HG02610 (cell line): ENCODE data around the gene PCDHGC5.
A peak's percentile ranks its signal among the peaks of the same experiment; 100 is the strongest.

ENCODE experiments used
- ATAC-seq: cut with Tn5 transposase; IDR thresholded peaks from one replicate; pipeline ENCODE4 v1.9.1; 2021; ENCODE audit warnings: mild to moderate bottlenecking, moderate library complexity; ENCODE audit not compliant: unreplicated experiment

The PCDHGC5 gene

DNA sequence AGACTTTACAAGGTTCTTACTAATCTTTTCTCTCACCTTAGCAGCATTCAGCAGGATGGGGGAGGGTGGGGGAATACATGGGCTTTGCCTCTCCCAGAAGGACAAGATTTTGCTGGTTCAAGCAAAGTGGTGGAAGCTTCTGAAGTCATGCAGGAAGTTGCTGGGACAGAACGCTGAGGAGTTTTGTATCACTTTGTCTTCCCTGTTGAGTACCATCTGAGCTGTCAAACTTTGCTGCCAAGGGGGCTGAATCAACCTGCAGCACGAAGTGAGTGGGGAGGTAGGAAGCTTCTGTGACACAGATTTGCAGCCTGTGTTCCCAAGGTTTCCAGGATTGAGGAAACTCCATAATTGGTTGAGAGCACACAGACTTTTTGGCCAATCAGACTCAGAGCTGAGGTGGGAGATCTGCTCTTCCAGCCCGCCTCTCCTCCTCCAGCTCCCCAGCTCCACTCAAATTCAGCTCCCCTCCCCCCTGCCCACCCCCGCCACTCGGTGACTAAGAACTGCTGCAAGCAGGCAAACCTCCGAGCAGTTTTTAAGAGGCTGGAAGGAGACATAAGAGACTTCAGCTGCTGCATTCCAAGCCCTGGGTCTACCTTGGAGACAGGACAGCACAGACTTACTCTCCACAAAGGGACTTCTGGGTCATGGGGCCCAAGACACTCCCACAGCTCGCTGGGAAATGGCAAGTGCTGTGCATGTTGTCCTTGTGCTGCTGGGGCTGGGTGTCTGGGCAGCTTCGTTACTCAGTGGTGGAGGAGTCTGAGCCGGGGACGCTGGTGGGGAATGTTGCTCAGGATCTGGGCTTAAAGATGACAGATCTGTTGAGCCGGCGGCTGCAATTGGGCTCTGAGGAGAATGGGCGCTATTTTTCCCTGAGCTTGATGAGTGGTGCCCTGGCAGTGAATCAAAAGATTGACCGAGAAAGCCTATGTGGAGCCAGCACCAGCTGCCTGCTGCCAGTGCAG is at the start of gene PCDHGC5:
PCDHGC5 (plus strand) TSS at position 491 of the 971 bp plus-strand sequence; CDS start at position 651, 160 bp downstream.
- ATAC-seq: no peak

DNA sequence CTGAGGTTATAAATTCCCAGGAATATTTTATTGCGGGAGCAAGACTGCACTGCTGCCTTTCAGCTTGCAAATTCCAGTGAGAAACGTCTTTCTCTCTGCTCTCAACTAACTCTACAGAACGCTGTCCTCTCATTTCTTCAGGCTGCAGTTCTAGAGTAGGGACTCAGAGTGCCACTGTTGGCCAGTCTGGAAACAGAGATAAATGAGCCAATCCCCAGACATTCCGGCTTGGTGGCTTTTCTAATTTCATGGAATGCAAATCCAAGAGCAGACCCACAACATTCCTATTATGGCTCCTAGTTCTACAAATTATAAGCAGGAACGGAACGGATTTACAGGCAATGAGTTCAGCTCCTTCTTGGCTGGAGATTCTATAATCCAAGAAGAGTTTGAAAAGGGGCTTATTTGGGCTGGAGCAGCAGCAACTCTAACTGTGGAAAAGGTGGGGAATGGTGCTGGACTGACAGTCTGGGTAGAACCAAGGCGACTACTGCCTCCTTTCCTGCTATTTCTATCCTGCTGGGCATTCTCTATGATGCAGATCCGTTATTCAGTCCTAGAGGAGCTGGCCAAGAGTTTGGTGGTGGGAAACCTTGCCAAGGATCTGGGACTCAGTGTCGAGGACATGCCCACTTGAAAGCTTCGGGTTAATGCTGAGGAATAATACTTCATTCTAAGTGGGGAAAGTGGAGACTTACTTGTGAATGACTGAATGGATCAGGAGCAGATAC is 49.3 kb upstream of the PCDHGC5 start:
- no peak for ATAC-seq

GRCh38 chr5:141440341-141440740 is 48.5 kb upstream of the PCDHGC5 start:
- no peak for ATAC-seq

DNA sequence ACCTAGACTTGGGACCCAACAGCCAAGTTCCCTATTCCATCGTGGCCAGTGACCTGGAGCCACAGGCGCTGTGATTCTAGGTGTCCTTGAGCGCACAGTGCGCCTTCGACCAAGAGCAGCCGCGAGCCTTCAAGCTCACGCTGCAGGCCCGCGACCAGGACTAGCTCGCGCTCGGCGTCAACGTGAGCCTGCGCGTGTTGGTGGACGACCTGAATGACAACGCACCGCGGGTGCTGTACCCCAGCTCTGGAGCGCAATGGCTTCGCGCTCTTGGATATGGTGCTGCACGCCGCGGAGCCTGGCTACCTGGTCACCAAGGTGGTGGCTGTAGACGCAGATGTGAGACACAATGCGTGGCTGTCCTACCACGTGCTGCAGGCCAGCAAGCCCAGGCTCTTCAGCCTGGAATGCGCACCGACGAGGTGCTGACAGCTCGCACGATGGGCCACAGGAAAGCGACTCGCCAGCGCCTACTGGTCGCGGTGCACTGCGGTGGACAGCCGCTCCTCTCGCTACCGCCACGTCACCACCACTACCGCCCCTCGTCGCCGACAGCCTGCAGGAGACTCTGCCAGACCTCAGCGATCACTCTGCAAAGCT is 47.2 kb upstream of the PCDHGC5 start:
- no peak for ATAC-seq

GRCh38 chr5:141465351-141465750 is 23.5 kb upstream of the PCDHGC5 start:
- ATAC-seq: no peak

DNA sequence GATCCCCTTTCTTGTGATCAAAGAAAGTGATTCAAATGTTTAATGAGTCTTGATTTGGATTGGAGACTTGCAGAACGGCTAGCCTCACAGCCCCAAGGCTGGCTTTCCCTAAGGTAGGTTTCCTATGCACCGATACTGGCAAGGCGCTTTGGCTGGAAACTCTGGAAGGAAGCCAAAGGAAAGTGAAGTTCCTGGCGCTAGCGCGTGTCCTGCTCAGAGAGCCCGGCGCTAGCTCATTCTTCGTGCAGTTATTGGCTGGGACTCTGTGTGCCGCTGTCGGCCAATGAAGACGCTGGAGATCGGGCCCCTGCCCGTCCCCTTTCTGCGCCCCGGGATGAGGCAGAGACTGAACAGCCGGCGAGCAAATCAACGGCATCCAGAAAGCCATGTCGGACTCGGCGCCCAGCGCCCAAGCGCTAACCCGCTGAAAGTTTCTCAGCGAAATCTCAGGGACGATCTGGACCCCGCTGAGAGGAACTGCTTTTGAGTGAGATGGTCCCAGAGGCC is 13.2 kb upstream of the PCDHGC5 start, which contains the start of gene PCDHGC3:
PCDHGC3 (plus strand) TSS at position 342 of the 507 bp plus-strand sequence; CDS start at position 493, 151 bp downstream.
- peak; percentile 95 for ATAC-seq

GRCh38 chr5:141476132-141476911 is 12.6 kb upstream of the PCDHGC5 start:
- no peak for ATAC-seq

DNA sequence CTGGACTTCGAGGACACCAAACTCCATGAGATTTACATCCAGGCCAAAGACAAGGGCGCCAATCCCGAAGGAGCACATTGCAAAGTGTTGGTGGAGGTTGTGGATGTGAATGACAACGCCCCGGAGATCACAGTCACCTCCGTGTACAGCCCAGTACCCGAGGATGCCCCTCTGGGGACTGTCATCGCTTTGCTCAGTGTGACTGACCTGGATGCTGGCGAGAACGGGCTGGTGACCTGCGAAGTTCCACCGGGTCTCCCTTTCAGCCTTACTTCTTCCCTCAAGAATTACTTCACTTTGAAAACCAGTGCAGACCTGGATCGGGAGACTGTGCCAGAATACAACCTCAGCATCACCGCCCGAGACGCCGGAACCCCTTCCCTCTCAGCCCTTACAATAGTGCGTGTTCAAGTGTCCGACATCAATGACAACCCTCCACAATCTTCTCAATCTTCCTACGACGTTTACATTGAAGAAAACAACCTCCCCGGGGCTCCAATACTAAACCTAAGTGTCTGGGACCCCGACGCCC is 11.8 kb upstream of the PCDHGC5 start:
- no peak for ATAC-seq

DNA sequence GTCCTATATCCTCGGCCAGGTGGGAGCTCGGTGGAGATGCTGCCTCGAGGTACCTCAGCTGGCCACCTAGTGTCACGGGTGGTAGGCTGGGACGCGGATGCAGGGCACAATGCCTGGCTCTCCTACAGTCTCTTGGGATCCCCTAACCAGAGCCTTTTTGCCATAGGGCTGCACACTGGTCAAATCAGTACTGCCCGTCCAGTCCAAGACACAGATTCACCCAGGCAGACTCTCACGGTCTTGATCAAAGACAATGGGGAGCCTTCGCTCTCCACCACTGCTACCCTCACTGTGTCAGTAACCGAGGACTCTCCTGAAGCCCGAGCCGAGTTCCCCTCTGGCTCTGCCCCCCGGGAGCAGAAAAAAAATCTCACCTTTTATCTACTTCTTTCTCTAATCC is 11.1 kb upstream of the PCDHGC5 start:
- no peak for ATAC-seq

DNA sequence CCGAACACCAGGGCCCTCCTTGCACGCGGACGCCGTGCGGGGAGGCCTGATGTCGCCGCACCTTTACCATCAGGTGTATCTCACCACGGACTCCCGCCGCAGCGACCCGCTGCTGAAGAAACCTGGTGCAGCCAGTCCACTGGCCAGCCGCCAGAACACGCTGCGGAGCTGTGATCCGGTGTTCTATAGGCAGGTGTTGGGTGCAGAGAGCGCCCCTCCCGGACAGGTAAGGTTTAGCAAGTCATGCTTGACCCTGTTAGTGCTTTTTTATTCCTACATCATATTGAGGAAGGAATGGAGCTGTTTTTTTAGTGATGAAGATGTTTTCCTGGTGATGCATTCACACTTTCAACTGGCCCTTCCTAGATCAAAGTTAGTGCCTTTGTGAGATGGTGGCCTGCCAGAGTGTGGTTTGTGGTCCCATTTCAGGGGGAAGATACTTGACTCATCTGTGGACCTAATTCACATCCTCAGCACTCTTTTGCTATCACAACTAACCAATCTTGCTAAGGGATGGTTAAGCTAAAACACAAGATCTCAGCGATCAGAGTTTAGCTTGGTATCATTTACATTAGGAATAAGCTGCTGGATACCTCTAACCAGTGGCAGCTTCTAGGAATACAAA is 10.4 kb upstream of the PCDHGC5 start:
- ATAC-seq: no peak

DNA sequence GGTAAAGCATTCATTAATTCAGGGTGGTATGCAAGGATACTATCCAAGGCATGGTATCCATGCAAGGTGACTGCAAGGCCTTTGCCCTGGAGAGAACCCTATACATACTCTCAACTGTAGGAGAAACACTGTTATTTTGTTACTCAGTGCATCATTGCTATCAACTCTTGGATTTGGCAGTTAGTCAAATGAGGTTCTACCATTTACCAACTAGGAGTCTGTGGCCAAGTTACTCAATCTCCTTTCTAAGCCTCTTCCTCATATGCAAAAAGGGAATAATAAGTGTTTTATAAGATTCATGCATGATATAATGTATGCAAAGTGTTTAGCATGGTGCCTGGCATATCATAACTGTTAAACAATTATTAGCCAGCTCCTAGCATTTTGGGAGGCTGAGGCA is 9.1 kb upstream of the PCDHGC5 start:
- ATAC-seq: no peak

DNA sequence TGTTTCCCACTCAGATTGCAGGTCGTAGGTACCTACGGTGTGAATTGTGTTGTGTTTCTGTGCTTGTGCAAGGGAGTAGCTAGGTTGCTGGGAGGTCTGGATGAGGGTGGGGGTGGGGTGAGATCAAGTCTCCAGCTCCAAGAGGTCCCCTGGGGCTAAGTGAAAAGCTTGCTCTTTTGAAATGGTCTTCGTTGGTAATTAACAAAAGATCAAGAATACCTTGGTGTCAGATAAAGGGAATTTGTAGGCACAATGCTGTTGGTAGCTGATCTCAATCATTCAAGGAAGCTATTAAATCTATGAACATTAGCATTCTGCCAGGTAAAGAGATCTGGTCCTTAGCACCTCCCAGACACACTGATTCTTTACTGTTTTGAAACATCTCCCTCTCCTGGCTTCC is 5.0 kb upstream of the PCDHGC5 start:
- no peak for ATAC-seq

DNA sequence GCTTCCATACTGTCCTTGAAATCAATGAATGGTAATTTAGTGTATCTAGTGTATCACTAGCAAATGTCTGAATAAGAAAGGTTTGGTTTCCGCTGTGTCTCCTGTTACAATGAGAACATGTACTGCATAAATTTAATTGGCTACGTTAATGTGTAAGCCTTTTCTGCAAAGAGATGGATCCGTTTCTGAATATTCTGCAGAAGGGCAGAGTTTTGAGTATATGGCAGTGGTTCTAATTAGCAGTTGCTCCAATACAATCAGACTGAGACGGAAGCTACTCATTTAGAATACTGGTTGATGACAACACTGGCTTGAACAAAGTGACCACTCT is 4.6 kb upstream of the PCDHGC5 start:
- ATAC-seq: no peak

GRCh38 chr5:141484641-141485311 is 4.1 kb upstream of the PCDHGC5 start, which contains the start of gene PCDHGC4:
PCDHGC4 (plus strand) TSS chr5:141485030; CDS start chr5:141485174, 144 bp downstream.
- no peak for ATAC-seq

DNA sequence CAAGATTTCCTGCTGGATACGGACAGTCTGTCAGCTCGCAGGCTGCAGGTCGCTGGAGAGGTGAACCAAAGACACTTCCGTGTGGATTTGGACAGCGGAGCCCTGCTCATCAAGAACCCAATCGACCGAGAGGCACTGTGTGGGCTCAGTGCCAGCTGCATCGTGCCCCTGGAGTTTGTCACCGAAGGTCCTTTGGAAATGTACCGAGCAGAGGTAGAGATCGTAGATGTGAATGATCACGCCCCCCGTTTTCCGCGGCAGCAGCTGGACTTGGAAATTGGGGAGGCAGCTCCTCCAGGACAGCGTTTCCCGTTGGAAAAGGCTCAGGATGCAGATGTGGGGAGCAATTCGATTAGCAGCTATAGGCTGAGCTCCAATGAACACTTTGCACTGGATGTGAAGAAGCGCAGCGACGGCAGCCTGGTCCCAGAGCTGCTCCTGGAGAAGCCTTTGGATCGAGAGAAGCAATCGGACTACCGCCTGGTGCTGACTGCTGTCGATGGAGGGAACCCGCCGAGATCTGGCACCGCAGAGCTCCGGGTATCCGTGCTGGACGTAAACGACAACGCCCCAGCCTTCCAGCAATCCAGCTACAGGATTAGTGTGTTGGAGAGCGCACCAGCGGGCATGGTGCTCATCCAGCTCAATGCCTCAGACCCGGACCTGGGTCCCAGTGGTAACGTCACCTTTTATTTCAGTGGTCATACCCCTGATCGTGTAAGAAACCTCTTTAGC is 3.4 kb upstream of the PCDHGC5 start:
- no peak for ATAC-seq

DNA sequence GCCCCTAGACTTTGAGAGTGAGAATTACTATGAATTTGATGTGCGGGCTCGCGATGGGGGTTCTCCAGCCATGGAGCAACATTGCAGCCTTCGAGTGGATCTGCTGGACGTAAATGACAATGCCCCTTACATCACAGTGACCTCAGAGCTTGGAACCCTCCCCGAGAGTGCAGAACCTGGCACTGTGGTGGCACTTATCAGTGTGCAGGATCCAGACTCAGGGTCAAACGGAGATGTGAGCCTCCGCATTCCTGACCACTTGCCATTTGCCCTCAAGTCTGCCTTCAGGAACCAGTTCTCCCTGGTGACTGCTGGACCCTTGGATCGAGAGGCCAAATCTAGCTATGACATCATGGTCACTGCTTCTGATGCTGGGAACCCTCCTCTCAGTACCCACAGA is 2.8 kb upstream of the PCDHGC5 start:
- ATAC-seq: no peak

- ATAC-seq: no peak
Measured at GRCh38 chr5:141487131-141487530, 1.8 kb upstream of the PCDHGC5 start.

DNA sequence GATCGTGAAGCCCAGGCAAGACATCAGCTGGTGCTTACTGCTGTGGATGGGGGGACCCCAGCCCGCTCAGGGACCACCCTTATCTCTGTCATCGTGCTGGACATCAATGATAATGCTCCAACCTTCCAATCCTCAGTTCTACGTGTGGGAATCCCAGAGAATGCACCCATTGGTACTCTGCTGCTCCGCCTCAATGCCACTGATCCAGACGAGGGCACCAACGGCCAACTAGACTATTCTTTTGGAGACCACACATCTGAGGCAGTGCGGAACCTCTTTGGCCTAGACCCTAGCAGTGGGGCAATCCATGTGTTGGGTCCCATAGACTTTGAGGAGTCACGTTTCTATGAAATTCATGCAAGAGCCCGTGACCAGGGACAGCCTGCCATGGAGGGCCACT is 960 bp downstream of the PCDHGC5 start:
- no peak for ATAC-seq
